ENCODE results near the gene TTLL5. TPM values are rescaled to one million over a fixed set of nuclear protein-coding genes. Genes with fewer than 3 reads are reported as not detected.

Gene TTLL5
- total and polyA plus RNA-seq, 2 of the 4 experiments (the other 2 are of a cell fraction), result 11.9 to 16.7 TPM

GRCh38 chr14:75812622-75813021 is 151.6 kb downstream of the TTLL5 start:
- CTCF ChIA-PET, result no interaction called here
- no peaks in the 10 kb centered on the region; the same call in 1 of the 2 replicates for H3K4me1 ChIP-seq (ENCODE audit: control insufficient read depth, insufficient read depth, low read length)
- no TSS peak for BruUV-seq (replicated peaks)

More at GRCh38 chr14:75812622-75813021, 151.6 kb downstream of the TTLL5 start:
- Histone ChIP-seq H3K9me1 (ENCODE audit: insufficient read depth, low read length) (no peaks in the 10 kb centered on the region), H2AK5ac (ENCODE audit: low read depth, low read length) (no peak overlapping the region), H3K27ac (ENCODE audit: insufficient read depth, low read length) (no peak overlapping the region), H3K14ac (replicated peaks; ENCODE audit: low read depth, low read length) (no peak overlapping the region), H2BK15ac (ENCODE audit: low read depth, low read length) (no peak overlapping the region), H2AFZ (replicated peaks; ENCODE audit: low read length, poor library complexity) (no peak overlapping the region), H3K4me3 (ENCODE audit: insufficient read depth, low read depth, low read length) (no peak overlapping the region), H3K36me3 (ENCODE audit: control insufficient read depth, insufficient read depth, low read length) (0 out of 2 replicates have a peak, but pooled peaks cover 1% of the 10 kb centered on the region), H4K91ac (ENCODE audit: insufficient read depth, low read depth, low read length) (no peak overlapping the region), H4K8ac (ENCODE audit: low read depth in 2 of 2, low read length in 2 of 2) (no peak overlapping the region), H3K79me1 (ENCODE audit: low read depth in 1 of 2, low read length in 2 of 2) (no peaks in the 10 kb centered on the region), H3K4ac (ENCODE audit: low read depth, low read length) (no peak overlapping the region), H3K56ac (ENCODE audit: extremely low read depth, insufficient read depth, low read length) (no peak overlapping the region), H4K20me1 (ENCODE audit: insufficient read depth, low read length) (no peaks in the 10 kb centered on the region), H3K9ac (ENCODE audit: low read depth, low read length) (no peak overlapping the region), H2BK120ac (ENCODE audit: low read depth, low read length) (no peak overlapping the region), H3K18ac (ENCODE audit: low read depth, low read length) (no peak overlapping the region), H3K27me3 (ENCODE audit: control insufficient read depth, insufficient read depth, low read length) (no peaks in the 10 kb centered on the region), H3K23ac (ENCODE audit: low read depth, low read length) (no peak overlapping the region), H4K5ac (ENCODE audit: low read depth, low read length) (no peak overlapping the region), H2BK20ac (ENCODE audit: low read depth, low read length) (no peak overlapping the region), H2BK5ac (ENCODE audit: low read depth, low read length, poor library complexity, severe bottlenecking) (no peak overlapping the region), H2AK9ac (replicated peaks; ENCODE audit: low read depth, low read length, poor library complexity) (no peak overlapping the region), H3K9me3 (ENCODE audit: control insufficient read depth, insufficient read depth, low read length) (no peaks in the 10 kb centered on the region), H3K4me2 (ENCODE audit: low read depth, low read length) (no peak overlapping the region)
- in situ Hi-C loops (cut with MboI; ENCODE audit: low sequenced_read_pairs), result no loop called here
- dilution Hi-C loops (cut with HindIII; ENCODE audit: low sequenced_read_pairs, unreplicated experiment), result no loop called here
- POLR2A ChIA-PET (ENCODE audit: unreplicated experiment), result interaction anchor here (0.6 kb wide), 1 partner anchor 502 kb away, joined by 3 read pairs; no protein-coding TSS in a partner anchor
- TF ChIP-seq CEBPB (IDR thresholded peaks at IDR 0.05; ENCODE audit: low read depth, low read length) (no peak), MAFK (IDR thresholded peaks at IDR 0.05; ENCODE audit: low read depth, low read length) (no peak), SMC3 (IDR thresholded peaks at IDR 0.05; ENCODE audit: low read depth, low read length) (no peak)
- DNase-seq, result no peak
- 14% methylated on average over 1 of the region's 4 CpGs; no CpG with 5 or more reads in 1 of the 2 experiments for WGBS, 2 experiments (ENCODE audit: extremely low coverage in 2 of 2, insufficient read length in 1 of 2)
- ATAC-seq (ENCODE audit: low read depth), result no peak
- intact Hi-C loops (cut with micrococcal nuclease), result no loop called here
